Activated CD4-positive, alpha-beta T cell treated with anti-CD3 and anti-CD28 coated beads for 36 hours (primary cell): ENCODE data around the gene SLC14A1. TPM values are rescaled to one million over a fixed set of nuclear protein-coding genes. Genes with fewer than 3 reads are reported as not detected.

Experiments
- ATAC-seq: fragments of 200-7000 bp; cut with Tn5 transposase; one replicate; pipeline ENCODE4 v1.10.0; 2021; ENCODE audit warnings: mild to moderate bottlenecking, moderate library complexity
- CTCF ChIA-PET: fragments of 350-600 bp; sonication (Branson Sonifier 250); formaldehyde crosslinking; loops from one replicate; lab custom pipeline; 2021; ENCODE audit warnings: antibody characterized with exemption; lab: Charles Lee
- POLR2A ChIA-PET: fragments of 350-600 bp; sonication (Branson Sonifier 250); formaldehyde crosslinking; loops from one replicate; lab custom pipeline; 2021; ENCODE audit warnings: antibody characterized with exemption, inconsistent platforms; lab: Charles Lee
- DNase-seq: peaks from one replicate; pipeline ENCODE4 v3.0.0-alpha.2; 2020
- H3K27ac Mint-ChIP-seq: one replicate; pipeline ENCODE4 v1.8.0; 2021; ENCODE audit warnings: mixed read lengths
- H3K27me3 Mint-ChIP-seq: one replicate; pipeline ENCODE4 v1.8.0; 2021; ENCODE audit warnings: mixed read lengths
- H3K36me3 Mint-ChIP-seq: one replicate; pipeline ENCODE4 v1.8.0; 2021; ENCODE audit warnings: low read depth, mixed read lengths
- H3K4me1 Mint-ChIP-seq: one replicate; pipeline ENCODE4 v1.8.0; 2021; ENCODE audit warnings: mixed read lengths
- H3K4me3 Mint-ChIP-seq: one replicate; pipeline ENCODE4 v1.8.0; 2021; ENCODE audit warnings: mild to moderate bottlenecking, moderate library complexity, mixed read lengths
- H3K9me3 Mint-ChIP-seq: one replicate; pipeline ENCODE4 v1.8.0; 2021; ENCODE audit warnings: low read depth, mixed read lengths
- intact Hi-C, 2 experiments: fragments of 100-400 bp; cut with DNase I in 1 of 2; cut with micrococcal nuclease in 1 of 2; formaldehyde crosslinking; loops; one replicate each; pipeline versions ENCODE4 v1.14.2 to v1.15.1; 2022 to 2024; cut with DNase I, micrococcal nuclease
- total RNA-seq, 2 experiments: library from RNA; stranded (reverse); gene quantifications; one replicate each; pipeline ENCODE4 v1.2.3, GENCODE V29; 2021

The SLC14A1 gene
- total RNA-seq: 1 to 10 TPM; 1.3 to 1.5 TPM

GRCh38 chr18:45723567-45724355, at the start of gene SLC14A1:
Gene SLC14A1 (plus strand): TSS chr18:45724181. CDS start chr18:45730321, 6,140 bp downstream.
- CTCF ChIA-PET: interaction anchor here (0.7 to 7.2 kb wide), 28 partner anchors 8 to 374 kb away, joined by 3 to 81 read pairs (median 4); no protein-coding TSS in a partner anchor

GRCh38 chr18:45677276-45677807, 46.6 kb upstream of the SLC14A1 start:
- DNase-seq (no peak), ATAC-seq (no peak)
- no peak overlapping the region for H3K27ac Mint-ChIP-seq
- H3K27me3 Mint-ChIP-seq: peaks cover 7% of the 10 kb centered on the region
- no peaks in the 10 kb centered on the region for H3K4me1 Mint-ChIP-seq
- CTCF ChIA-PET: interaction anchor here (0.6 to 2.7 kb wide), 4 partner anchors 11 to 18 kb away, joined by 3 to 14 read pairs (median 6); no protein-coding TSS in a partner anchor
- POLR2A ChIA-PET: no interaction called here
- intact Hi-C loops: no loop called here
- H3K9me3 Mint-ChIP-seq: no peaks in the 10 kb centered on the region
- no peak overlapping the region for H3K4me3 Mint-ChIP-seq
- no peaks in the 10 kb centered on the region for H3K36me3 Mint-ChIP-seq

More at GRCh38 chr18:45723567-45724355, at the start of gene SLC14A1:
- Mint-ChIP-seq H3K27me3 (no peaks in the 10 kb centered on the region), H3K4me3 (no peak within 1 kb of the TSS), H3K4me1 (no peaks in the 10 kb centered on the region), H3K36me3 (no peaks in the 10 kb centered on the region), H3K9me3 (no peaks in the 10 kb centered on the region), H3K27ac (no peak within 1 kb of the TSS)
- ATAC-seq (no peak), DNase-seq (no peak)
- POLR2A ChIA-PET: interaction anchor here (1.0 kb wide), 1 partner anchor 350 kb away, joined by 3 read pairs; no protein-coding TSS in a partner anchor
- intact Hi-C loops: loop anchor here (1.0 to 2.0 kb wide), 5 partner anchors 58 to 349 kb away; partner anchors contain the start of gene PSTPIP2 (in 1 of the 2)

DNA sequence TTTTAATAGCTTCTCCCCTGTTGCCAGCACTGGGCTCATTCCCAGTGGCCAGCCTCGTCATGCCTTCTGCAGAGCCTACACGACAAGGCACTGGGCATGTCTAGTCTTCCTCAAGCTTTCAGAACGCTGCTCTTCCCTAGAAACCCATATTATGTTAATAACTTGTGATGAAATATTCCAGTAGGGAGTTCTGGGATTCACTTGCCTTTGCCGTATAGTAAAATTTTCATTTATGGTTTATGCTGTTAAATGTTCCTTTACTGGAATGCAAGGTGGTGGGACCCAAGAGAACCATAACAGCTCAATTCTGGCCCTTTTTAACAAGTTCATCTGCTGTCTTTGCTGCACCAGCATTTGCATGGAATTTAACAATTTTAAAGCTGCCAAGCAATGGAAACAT, 45.5 kb upstream of the SLC14A1 start:
- CTCF ChIA-PET: interaction anchor here (0.8 to 2.7 kb wide), 4 partner anchors 10 to 201 kb away, joined by 3 to 14 read pairs (median 6); no protein-coding TSS in a partner anchor
- peaks cover 9% of the 10 kb centered on the region for H3K27me3 Mint-ChIP-seq

DNA sequence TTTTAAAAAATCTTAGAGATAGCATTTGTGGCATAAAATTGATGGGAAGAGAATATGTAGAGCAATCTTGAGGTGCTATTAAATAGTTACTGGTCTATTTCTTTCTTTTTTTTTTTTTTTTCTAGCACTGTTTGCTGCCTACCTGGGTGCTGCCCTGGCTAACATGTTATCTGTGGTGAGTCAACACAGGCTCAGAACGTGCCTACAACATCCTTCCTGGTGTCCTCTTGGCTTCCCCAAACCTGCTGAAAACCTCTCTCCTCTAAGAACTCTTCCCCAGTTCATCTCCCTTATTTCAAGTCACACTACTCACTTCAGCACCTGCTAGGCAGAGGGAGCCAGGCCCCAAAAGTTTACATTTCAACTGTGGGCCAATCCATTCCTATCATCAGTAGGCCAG, 45.1 kb upstream of the SLC14A1 start:
- CTCF ChIA-PET: interaction anchor here (1.0 to 2.7 kb wide), 3 partner anchors 10 to 16 kb away, joined by 3 to 14 read pairs (median 9); no protein-coding TSS in a partner anchor
- Mint-ChIP-seq H3K27ac (no peak overlapping the region), H3K36me3 (no peaks in the 10 kb centered on the region), H3K4me3 (no peak overlapping the region), H3K9me3 (no peaks in the 10 kb centered on the region), H3K27me3 (peaks cover 11% of the 10 kb centered on the region), H3K4me1 (peaks cover 8% of the 10 kb centered on the region)
- no peak for DNase-seq
- ATAC-seq: no peak
- intact Hi-C loops: no loop called here
- POLR2A ChIA-PET: no interaction called here

More for the DNA sequence above, 45.5 kb upstream of the SLC14A1 start:
- Mint-ChIP-seq H3K9me3 (no peaks in the 10 kb centered on the region), H3K4me3 (no peak overlapping the region), H3K27ac (no peak overlapping the region), H3K4me1 (peaks cover 4% of the 10 kb centered on the region), H3K36me3 (no peaks in the 10 kb centered on the region)
- intact Hi-C loops: no loop called here
- POLR2A ChIA-PET: no interaction called here
- DNase-seq (no peak), ATAC-seq (no peak)

- no peak for ATAC-seq
- CTCF ChIA-PET: interaction anchor here (0.8 kb wide), 1 partner anchor 72 kb away, joined by 4 read pairs; no protein-coding TSS in a partner anchor
Observed at GRCh38 chr18:45680066-45680690, 43.8 kb upstream of the SLC14A1 start.

DNA sequence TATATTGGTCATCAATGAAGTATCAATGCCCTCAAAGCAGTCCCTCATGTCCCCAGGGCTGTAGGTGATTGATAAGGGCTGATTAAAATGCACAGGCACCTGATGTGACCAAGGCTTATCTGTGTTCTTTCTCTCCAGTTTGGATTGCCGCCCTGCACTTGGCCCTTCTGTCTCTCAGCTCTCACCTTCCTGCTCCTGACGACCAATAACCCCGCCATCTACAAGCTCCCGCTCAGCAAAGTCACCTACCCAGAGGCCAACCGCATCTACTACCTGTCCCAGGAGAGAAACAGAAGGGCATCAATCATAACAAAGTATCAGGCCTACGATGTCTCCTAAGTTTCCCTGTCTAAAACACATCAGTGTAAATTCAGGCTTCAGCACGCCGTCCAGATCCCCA, 41.8 kb upstream of the SLC14A1 start:
- H3K27me3 Mint-ChIP-seq: peaks cover 20% of the 10 kb centered on the region
- intact Hi-C loops: no loop called here

More at GRCh38 chr18:45680066-45680690, 43.8 kb upstream of the SLC14A1 start:
- no peak for DNase-seq
- no peaks in the 10 kb centered on the region for H3K36me3 Mint-ChIP-seq
- H3K4me3 Mint-ChIP-seq: no peak overlapping the region
- H3K9me3 Mint-ChIP-seq: no peaks in the 10 kb centered on the region
- peaks cover 18% of the 10 kb centered on the region for H3K4me1 Mint-ChIP-seq
- peaks cover 16% of the 10 kb centered on the region for H3K27me3 Mint-ChIP-seq
- H3K27ac Mint-ChIP-seq: no peak overlapping the region
- POLR2A ChIA-PET: no interaction called here
- intact Hi-C loops: no loop called here

GRCh38 chr18:45684341-45685115, 39.5 kb upstream of the SLC14A1 start:
- peaks cover 60% of the 10 kb centered on the region for H3K4me1 Mint-ChIP-seq
- peaks cover 20% of the 10 kb centered on the region for H3K27me3 Mint-ChIP-seq
- no peaks in the 10 kb centered on the region for H3K36me3 Mint-ChIP-seq
- no peak for ATAC-seq
- intact Hi-C loops: no loop called here
- ChIA-PET CTCF (interaction anchor here (0.5 to 1.8 kb wide), 5 partner anchors 9 to 597 kb away, joined by 3 to 10 read pairs (median 3); no protein-coding TSS in a partner anchor), POLR2A (no interaction called here)
- no peaks in the 10 kb centered on the region for H3K9me3 Mint-ChIP-seq
- no peak overlapping the region for H3K4me3 Mint-ChIP-seq
- no peak for DNase-seq
- H3K27ac Mint-ChIP-seq: no peak overlapping the region

More for the DNA sequence above, 41.8 kb upstream of the SLC14A1 start:
- DNase-seq (no peak), ATAC-seq (no peak)
- Mint-ChIP-seq H3K27ac (no peak overlapping the region), H3K4me1 (peaks cover 37% of the 10 kb centered on the region), H3K9me3 (no peaks in the 10 kb centered on the region), H3K4me3 (no peak overlapping the region), H3K36me3 (no peaks in the 10 kb centered on the region)
- CTCF ChIA-PET: interaction anchor here (1.9 kb wide), 1 partner anchor 16 kb away, joined by 8 read pairs; no protein-coding TSS in a partner anchor
- POLR2A ChIA-PET: no interaction called here

DNA sequence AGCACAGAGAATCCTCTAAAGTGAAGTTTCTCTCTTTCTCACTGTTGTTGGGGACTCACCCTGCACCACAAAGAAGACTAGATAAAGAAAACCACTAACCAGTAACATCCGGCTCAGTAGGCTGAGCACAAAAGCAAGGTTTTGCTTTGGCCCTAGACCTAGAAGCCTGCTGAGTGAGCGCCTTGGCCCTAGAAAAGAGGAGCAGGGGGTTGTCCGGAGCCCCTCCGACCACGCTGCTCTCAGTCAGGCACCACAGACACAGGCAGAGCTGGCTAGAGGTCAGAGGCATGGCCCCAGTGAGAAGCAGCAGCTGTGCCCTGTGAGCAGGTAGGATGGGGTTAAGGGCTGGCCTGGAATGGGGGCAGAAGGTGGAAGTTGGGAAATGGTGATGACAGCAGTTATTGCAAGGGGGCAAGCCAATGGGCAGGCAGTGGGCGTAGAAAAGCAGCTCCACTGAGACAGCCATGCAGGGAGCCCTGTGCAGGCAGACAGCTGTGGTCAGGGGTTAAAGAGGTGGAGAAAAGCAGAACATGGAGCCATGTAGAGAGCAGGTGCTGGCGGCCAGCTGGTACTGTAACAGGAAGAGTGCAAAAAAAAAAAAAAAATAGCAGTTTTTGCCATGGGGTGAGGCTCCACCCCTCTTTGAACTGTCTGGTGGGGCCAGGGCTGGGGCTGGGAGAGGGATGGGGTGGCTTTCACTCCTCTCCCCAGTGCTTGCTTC, 36.9 kb upstream of the SLC14A1 start:
- ChIA-PET POLR2A (interaction anchor here (0.6 to 0.7 kb wide), 2 partner anchors 264 to 331 kb away, joined by 3 to 5 read pairs; no protein-coding TSS in a partner anchor), CTCF (interaction anchor here (0.6 to 5.1 kb wide), 10 partner anchors 13 to 230 kb away, joined by 3 to 71 read pairs (median 4); no protein-coding TSS in a partner anchor)
- peak; percentile 67 for DNase-seq
- Mint-ChIP-seq H3K36me3 (no peaks in the 10 kb centered on the region), H3K9me3 (no peaks in the 10 kb centered on the region), H3K4me3 (peak overlapping the region; percentile 69), H3K4me1 (peaks cover 69% of the 10 kb centered on the region), H3K27me3 (peaks cover 18% of the 10 kb centered on the region), H3K27ac (peak overlapping the region; percentile 72)
- intact Hi-C loops: loop anchor here (1.0 to 2.0 kb wide), 4 partner anchors 17 to 288 kb away; no protein-coding TSS in a partner anchor
- peak; percentile 87 for ATAC-seq

GRCh38 chr18:45687621-45688020, 36.4 kb upstream of the SLC14A1 start:
- Mint-ChIP-seq H3K27me3 (peaks cover 18% of the 10 kb centered on the region), H3K4me1 (peaks cover 69% of the 10 kb centered on the region), H3K4me3 (peak overlapping the region; percentile 69), H3K27ac (peak overlapping the region; percentile 51), H3K36me3 (no peaks in the 10 kb centered on the region), H3K9me3 (no peaks in the 10 kb centered on the region)
- POLR2A ChIA-PET: interaction anchor here (0.6 to 1.4 kb wide), 2 partner anchors 17 to 330 kb away, joined by 3 to 5 read pairs; no protein-coding TSS in a partner anchor
- DNase-seq (peak; percentile 35), ATAC-seq (peak; percentile 20)
- intact Hi-C loops: loop anchor here (2.0 kb wide), 2 partner anchors 187 to 287 kb away; no protein-coding TSS in a partner anchor
- CTCF ChIA-PET: interaction anchor here (0.6 to 5.1 kb wide), 16 partner anchors 9 to 474 kb away, joined by 3 to 71 read pairs (median 4); no protein-coding TSS in a partner anchor
